OCI-LY1 (cell line): ENCODE measurements around the gene MBOAT1.

Source experiments
- H2AFZ ChIP-seq: fragments of 200-600 bp; sonication (generic), shearing (Covaris generic); 2 replicates; pipeline ENCODE4 v1.6.0; 2014; ENCODE audit warnings: antibody characterized with exemption, mild to moderate bottlenecking, low read length
- H3F3A ChIP-seq: fragments of 200-600 bp; sonication (generic), shearing (Covaris generic); 2 replicates; pipeline ENCODE4 v1.6.0; 2014; ENCODE audit warnings: mild to moderate bottlenecking, antibody characterized with exemption, low read length, moderate library complexity; ENCODE audit not compliant: insufficient read depth
- H3K27ac ChIP-seq: fragments of 200-600 bp; sonication (generic); 2 replicates; pipeline ENCODE4 v1.5.1; 2014; ENCODE audit warnings: low read length, mixed run types, mild to moderate bottlenecking, low read depth; ENCODE audit not compliant: poor library complexity, severe bottlenecking
- H3K27me3 ChIP-seq: fragments of 200-600 bp; sonication (generic); 2 replicates; pipeline ENCODE4 v1.6.0; 2014; ENCODE audit warnings: antibody characterized with exemption, mild to moderate bottlenecking, low read length, moderate library complexity; ENCODE audit not compliant: insufficient read depth
- H3K36me3 ChIP-seq: fragments of 200-600 bp; sonication (generic); 2 replicates; pipeline ENCODE4 v1.6.1; 2014; ENCODE audit warnings: mild to moderate bottlenecking, antibody characterized with exemption, low read length, moderate library complexity, mixed read lengths; ENCODE audit not compliant: insufficient read depth
- H3K4me1 ChIP-seq: fragments of 200-600 bp; sonication (generic); 2 replicates; pipeline ENCODE4 v1.5.1; 2014; ENCODE audit warnings: mild to moderate bottlenecking, low read length, moderate library complexity; ENCODE audit not compliant: insufficient read depth, severe bottlenecking
- H3K4me2 ChIP-seq: fragments of 200-600 bp; sonication (generic), shearing (Covaris generic); 2 replicates; pipeline ENCODE4 v1.6.1; 2014; ENCODE audit warnings: low read length
- H3K4me3 ChIP-seq: fragments of 200-600 bp; sonication (generic); 2 replicates; pipeline ENCODE4 v1.5.1; 2014; ENCODE audit warnings: low read length, low read depth, mild to moderate bottlenecking, mixed read lengths; ENCODE audit not compliant: poor library complexity, severe bottlenecking
- H3K79me2 ChIP-seq: fragments of 200-600 bp; shearing (Covaris generic); 2 replicates; pipeline ENCODE4 v1.6.1; 2016; ENCODE audit warnings: mixed run types, low read length, mixed read lengths; ENCODE audit not compliant: insufficient read depth
- H3K9ac ChIP-seq: fragments of 200-600 bp; sonication (generic), shearing (Covaris generic); 2 replicates; pipeline ENCODE4 v1.6.1; 2014; ENCODE audit warnings: mild to moderate bottlenecking, low read length, mixed read lengths
- H3K9me2 ChIP-seq: fragments of 200-600 bp; sonication (generic), shearing (Covaris generic); 2 replicates; pipeline ENCODE4 v1.6.1; 2014; ENCODE audit warnings: low read depth, mild to moderate bottlenecking, low read length, mixed read lengths
- H3K9me3 ChIP-seq: fragments of 200-600 bp; shearing (Covaris generic); 2 replicates; pipeline ENCODE4 v1.6.1; 2014; ENCODE audit warnings: low read length, mixed read lengths
- H4K20me1 ChIP-seq: fragments of 200-600 bp; sonication (generic), shearing (Covaris generic); 2 replicates; pipeline ENCODE4 v1.6.0; 2016; ENCODE audit warnings: mild to moderate bottlenecking, low read length; ENCODE audit not compliant: insufficient read depth
- CTCF ChIP-seq: fragments of 200-600 bp; sonication (generic), shearing (Covaris generic); IDR thresholded peaks from 2 replicates; pipeline ENCODE4 v1.5.1; 2017; ENCODE audit warnings: mild to moderate bottlenecking, antibody characterized with exemption, low read length, moderate library complexity, mixed read lengths
- EZH2 ChIP-seq: fragments of 200-600 bp; sonication (generic), shearing (Covaris generic); IDR thresholded peaks from 2 replicates; pipeline ENCODE4 v1.8.0; 2017; ENCODE audit warnings: borderline replicate concordance, mixed run types, mild to moderate bottlenecking, antibody characterized with exemption, low read length, moderate library complexity, mixed read lengths

Gene MBOAT1

DNA sequence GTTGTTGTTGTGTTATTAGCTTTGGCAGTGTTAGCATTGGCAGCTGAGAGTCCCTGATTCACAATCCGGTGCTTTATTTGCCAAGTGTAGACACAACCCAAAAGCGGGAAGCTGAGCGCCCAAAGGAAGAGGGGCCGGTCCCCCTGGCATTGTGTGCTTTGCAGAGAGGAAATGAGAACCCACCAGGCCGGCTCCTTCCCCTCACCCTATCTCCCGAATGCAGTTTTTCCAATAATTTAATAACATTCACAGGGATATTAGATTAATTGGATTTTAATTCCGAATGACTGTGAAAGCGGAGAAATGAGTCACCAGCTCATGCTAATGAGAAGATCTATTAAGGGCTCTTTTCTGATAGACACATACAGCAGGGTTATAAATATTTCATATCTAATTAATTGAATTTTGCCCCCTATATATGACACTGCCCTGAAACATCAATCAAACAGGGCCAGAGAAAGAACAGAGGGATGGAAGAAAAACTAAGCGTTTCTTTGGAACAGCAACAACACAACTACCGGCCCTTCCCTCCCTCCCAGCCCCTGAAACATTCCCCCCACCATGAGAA is 143.8 kb downstream of the MBOAT1 start:
- H3F3A ChIP-seq = no peaks in the 10 kb centered on the region

DNA sequence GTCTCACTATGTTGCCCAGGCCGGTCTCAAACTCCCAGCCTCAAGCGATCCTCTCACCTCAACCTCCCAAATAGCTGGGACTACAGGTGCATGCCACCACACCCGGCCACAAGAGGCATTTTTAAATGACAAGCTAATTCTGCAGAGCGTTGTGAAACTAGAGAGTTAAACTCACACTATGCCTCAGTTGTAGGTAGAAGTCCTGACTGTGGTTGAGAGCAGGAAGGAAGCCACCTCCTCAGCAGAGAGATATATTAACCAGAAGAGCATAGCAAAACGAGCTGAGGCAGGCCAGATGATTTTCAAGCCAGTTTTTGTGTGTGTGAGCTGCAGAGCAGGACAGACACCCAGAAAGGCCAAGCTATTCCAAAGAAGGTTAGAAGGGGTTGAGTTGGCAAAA is 150.3 kb downstream of the MBOAT1 start:
- Histone ChIP-seq H3K4me3 (no peak overlapping the region), H2AFZ (no peak overlapping the region), H3K79me2 (no peaks in the 10 kb centered on the region), H3K9me3 (no peaks in the 10 kb centered on the region), H3K9me2 (no peaks in the 10 kb centered on the region), H4K20me1 (no peaks in the 10 kb centered on the region), H3K4me2 (no peak overlapping the region), H3K27me3 (no peaks in the 10 kb centered on the region), H3K36me3 (no peaks in the 10 kb centered on the region), H3F3A (no peaks in the 10 kb centered on the region), H3K9ac (no peak overlapping the region), H3K27ac (no peak overlapping the region), H3K4me1 (no peaks in the 10 kb centered on the region)
- no peak for TF ChIP-seq CTCF
- no peak for TF ChIP-seq EZH2

More for the DNA sequence above, 143.8 kb downstream of the MBOAT1 start:
- no peak overlapping the region for H3K4me3 ChIP-seq
- H3K36me3 ChIP-seq = no peaks in the 10 kb centered on the region
- H3K27ac ChIP-seq = no peak overlapping the region
- no peaks in the 10 kb centered on the region for H3K9me2 ChIP-seq
- no peaks in the 10 kb centered on the region for H3K9me3 ChIP-seq
- no peaks in the 10 kb centered on the region for H4K20me1 ChIP-seq
- H3K79me2 ChIP-seq = no peaks in the 10 kb centered on the region
- TF ChIP-seq EZH2 (no peak), CTCF (no peak)
- H3K4me2 ChIP-seq = no peak overlapping the region
- no peaks in the 10 kb centered on the region; the same call in 1 of the 2 replicates for H3K27me3 ChIP-seq
- no peak overlapping the region for H3K9ac ChIP-seq
- no peaks in the 10 kb centered on the region for H3K4me1 ChIP-seq
- H2AFZ ChIP-seq = no peak overlapping the region

DNA sequence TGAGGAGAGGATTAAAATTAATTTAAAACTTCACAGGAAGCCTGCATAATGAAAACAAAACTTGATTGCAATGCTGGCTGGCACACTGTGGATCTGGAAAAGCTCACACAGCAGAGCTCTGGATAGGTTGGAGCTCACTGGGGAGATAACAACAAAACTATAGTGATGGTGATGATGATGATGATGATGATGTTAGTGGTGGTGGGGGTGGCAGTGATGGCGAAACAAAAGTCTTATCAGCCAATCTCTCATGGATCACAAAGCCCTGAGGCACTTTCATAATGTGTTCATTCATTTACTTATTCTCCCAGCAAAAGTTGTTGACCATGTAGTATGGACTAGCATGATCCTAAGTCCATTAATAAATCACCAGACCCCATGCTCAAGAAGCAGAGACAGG is 152.0 kb downstream of the MBOAT1 start:
- no peak overlapping the region for H3K4me2 ChIP-seq
- H3F3A ChIP-seq = no peaks in the 10 kb centered on the region
- H3K4me3 ChIP-seq = no peak overlapping the region
- no peaks in the 10 kb centered on the region for H4K20me1 ChIP-seq
- H3K9me3 ChIP-seq = no peaks in the 10 kb centered on the region
- H3K36me3 ChIP-seq = no peaks in the 10 kb centered on the region
- H3K27me3 ChIP-seq = no peaks in the 10 kb centered on the region
- H3K27ac ChIP-seq = no peak overlapping the region
- H3K9me2 ChIP-seq = no peaks in the 10 kb centered on the region
- H3K4me1 ChIP-seq = no peaks in the 10 kb centered on the region
- H3K9ac ChIP-seq = no peak overlapping the region
- no peaks in the 10 kb centered on the region for H3K79me2 ChIP-seq
- no peak overlapping the region for H2AFZ ChIP-seq
- TF ChIP-seq EZH2 = no peak
- no peak for TF ChIP-seq CTCF
